T-helper 9 cell (primary cell): ENCODE data around the gene APEH.

ENCODE experiments used
- DNase-seq: peaks from one replicate; pipeline ENCODE4 v3.0.0-alpha.2; 2020

The APEH gene

DNA sequence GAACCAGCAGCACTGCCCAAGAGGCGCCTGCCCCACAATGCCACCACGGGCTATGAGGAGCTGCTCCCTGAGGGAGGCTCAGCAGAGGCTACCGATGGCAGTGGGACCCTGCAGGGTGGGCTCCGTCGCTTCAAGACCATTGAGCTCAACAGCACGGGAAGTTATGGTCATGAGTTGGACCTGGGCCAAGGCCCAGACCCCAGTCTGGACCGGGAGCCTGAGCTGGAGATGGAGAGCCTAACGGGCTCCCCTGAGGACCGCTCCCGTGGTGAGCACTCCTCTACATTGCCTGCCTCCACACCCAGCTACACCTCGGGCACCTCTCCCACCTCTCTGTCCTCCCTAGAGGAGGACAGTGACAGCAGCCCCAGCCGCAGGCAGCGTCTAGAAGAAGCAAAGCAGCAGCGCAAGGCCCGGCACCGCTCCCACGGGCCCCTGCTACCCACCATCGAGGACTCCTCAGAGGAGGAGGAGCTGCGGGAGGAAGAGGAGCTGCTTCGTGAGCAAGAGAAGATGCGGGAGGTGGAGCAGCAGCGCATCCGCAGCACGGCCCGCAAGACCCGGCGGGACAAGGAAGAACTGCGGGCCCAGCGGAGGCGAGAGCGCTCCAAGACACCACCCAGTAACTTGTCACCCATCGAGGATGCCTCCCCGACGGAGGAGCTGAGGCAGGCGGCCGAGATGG, 21.8 kb upstream of the APEH start:
- DNase-seq = no peak

DNA sequence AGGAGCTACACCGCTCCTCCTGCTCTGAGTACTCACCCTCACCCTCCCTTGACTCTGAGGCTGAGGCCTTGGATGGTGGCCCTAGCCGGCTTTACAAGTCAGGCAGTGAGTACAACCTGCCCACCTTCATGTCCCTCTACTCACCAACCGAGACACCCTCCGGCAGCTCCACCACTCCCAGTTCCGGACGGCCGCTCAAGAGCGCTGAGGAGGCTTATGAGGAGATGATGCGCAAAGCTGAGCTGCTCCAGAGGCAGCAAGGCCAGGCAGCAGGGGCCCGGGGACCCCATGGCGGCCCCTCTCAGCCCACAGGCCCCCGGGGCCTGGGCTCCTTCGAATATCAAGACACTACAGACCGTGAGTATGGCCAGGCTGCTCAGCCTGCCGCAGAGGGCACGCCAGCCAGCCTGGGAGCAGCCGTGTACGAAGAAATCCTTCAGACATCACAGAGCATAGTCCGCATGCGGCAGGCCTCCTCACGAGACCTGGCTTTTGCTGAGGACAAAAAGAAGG, 21.2 kb upstream of the APEH start:
- DNase-seq = no peak

DNA sequence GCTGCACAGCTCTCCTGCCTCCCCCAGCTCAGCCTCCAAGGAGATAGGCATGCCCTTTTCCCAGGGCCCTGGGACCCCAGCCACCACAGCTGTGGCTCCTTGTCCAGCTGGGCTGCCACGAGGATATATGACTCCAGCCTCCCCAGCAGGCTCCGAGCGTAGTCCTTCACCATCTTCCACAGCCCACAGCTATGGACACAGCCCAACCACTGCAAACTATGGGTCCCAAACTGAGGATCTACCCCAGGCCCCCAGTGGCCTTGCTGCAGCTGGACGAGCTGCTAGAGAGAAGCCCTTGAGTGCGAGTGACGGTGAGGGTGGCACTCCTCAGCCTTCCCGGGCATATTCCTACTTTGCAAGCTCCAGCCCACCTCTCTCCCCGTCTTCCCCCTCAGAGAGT, 20.5 kb upstream of the APEH start:
- DNase-seq = no peak

DNA sequence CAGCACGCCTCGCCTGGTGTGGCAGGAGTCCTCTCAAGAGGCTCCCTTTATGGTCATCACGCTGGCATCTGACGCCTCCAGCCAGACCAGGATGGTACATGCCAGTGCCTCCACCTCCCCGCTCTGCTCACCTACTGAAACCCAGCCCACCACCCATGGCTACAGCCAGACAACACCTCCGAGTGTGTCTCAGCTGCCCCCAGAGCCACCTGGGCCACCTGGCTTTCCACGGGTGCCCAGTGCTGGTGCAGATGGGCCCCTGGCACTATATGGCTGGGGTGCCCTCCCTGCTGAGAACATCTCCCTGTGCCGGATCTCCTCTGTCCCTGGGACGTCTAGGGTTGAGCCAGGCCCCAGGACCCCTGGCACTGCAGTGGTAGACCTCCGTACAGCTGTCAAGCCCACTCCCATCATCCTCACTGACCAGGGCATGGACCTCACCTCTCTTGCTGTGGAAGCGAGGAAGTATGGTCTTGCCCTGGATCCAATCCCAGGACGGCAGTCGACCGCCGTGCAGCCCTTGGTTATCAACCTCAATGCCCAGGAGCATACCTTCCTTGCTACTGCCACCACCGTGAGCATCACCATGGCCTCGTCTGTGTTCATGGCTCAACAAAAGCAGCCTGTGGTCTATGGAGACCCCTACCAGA, 19.9 kb upstream of the APEH start:
- DNase-seq = no peak

DNA sequence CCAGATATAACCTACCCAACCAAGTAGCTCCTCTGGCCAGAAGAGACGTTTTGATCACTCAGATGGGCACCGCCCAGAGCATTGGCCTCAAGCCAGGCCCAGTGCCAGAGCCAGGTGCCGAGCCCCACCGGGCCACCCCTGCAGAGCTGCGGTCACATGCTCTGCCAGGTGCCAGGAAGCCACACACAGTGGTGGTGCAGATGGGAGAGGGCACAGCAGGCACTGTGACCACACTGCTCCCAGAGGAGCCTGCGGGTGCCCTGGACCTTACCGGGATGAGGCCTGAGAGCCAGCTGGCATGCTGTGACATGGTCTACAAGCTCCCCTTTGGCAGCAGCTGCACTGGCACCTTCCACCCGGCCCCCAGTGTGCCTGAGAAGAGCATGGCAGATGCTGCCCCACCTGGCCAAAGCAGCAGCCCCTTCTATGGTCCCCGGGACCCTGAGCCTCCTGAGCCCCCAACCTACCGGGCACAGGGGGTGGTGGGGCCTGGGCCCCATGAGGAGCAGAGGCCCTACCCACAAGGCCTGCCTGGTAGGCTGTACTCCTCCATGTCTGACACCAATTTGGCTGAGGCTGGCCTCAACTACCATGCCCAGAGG, 19.1 kb upstream of the APEH start:
- DNase-seq = no peak

DNA sequence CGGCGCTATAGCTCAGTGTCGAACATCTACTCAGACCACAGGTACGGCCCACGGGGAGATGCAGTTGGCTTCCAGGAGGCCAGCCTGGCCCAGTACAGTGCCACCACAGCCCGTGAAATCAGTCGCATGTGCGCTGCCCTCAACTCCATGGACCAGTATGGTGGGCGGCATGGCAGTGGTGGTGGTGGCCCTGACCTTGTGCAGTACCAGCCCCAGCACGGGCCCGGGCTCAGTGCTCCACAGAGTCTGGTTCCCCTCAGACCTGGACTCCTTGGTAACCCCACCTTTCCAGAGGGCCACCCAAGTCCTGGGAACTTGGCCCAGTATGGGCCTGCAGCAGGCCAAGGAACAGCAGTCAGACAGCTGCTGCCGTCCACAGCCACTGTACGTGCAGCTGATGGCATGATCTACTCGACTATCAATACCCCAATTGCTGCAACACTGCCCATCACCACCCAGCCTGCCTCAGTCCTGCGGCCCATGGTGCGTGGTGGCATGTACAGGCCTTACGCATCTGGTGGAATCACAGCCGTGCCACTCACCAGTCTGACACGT, 18.3 kb upstream of the APEH start:
- DNase-seq = no peak

DNA sequence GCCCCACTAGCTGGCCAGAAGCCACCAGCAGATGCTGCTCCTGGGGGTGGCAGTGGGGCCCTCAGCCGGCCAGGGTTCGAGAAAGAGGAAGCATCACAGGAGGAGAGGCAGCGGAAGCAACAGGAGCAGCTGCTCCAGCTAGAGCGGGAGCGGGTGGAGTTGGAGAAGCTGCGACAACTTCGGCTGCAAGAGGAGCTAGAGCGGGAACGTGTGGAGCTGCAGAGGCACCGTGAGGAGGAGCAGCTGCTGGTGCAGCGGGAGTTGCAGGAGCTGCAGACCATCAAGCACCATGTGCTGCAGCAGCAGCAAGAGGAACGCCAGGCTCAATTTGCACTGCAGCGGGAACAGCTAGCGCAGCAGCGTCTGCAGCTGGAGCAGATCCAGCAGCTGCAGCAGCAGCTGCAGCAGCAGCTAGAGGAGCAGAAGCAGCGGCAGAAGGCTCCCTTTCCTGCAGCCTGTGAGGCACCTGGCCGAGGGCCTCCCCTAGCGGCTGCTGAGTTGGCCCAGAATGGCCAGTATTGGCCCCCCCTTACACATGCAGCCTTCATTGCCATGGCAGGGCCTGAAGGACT, 17.5 kb upstream of the APEH start:
- DNase-seq = no peak

DNA sequence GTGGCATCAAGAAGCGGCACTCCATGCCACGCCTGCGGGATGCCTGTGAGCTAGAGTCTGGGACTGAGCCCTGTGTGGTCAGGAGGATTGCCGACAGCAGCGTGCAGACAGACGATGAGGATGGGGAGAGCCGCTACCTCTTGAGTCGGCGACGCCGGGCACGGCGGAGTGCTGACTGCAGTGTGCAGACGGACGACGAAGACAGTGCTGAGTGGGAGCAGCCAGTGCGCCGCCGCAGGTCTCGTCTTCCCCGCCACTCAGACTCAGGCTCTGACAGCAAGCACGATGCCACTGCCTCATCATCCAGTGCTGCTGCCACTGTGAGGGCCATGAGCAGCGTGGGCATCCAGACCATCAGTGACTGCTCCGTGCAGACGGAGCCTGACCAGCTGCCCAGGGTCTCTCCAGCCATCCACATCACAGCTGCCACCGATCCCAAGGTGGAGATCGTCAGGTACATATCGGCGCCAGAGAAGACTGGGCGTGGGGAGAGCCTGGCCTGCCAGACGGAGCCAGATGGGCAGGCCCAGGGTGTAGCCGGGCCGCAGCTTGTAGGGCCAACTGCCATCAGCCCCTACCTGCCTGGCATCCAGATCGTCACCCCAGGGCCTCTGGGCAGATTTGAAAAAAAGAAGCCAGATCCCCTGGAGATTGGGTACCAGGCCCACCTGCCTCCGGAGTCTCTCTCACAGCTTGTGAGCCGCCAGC, 16.8 kb upstream of the APEH start:
- DNase-seq = no peak

DNA sequence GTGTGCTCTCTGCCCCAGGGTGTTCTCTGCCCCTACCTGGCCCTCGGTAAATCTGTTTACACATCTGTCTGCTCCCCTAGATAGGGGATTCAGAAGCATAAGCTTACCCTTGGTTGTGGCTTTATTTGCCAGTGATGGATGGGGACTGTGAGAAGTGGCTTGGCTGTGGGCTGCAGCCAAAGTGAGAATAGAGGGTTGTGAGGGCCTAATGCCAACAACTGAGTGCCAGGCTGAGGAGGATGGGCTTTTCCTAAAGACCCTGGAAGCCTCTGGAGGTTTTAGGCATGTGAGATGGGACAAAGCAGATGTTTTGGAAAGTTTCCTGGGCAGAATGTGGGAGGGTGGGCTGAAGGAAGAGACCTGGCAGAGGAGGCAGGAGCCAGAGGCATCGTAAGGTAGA, 15.4 kb upstream of the APEH start:
- no peak for DNase-seq

DNA sequence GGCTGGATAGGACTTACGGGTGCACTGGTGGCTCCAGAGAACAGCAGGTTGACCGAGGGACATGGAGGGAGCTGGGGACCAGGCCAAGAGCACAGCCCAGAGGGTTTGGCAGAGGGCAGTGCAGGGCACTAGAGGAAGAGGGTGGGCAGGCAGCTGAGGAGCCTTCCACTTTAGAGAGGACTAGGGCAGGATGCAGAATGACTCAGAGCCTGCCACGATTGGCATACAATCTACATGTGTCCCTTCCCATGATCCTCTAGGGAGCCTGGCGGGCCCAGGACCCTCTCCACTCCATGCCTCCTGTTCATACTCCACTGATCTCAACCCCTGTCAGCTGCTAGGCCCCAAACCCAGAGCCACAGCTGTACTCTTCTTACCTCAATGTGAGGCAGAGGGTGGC, 14.4 kb upstream of the APEH start:
- DNase-seq = no peak

DNA sequence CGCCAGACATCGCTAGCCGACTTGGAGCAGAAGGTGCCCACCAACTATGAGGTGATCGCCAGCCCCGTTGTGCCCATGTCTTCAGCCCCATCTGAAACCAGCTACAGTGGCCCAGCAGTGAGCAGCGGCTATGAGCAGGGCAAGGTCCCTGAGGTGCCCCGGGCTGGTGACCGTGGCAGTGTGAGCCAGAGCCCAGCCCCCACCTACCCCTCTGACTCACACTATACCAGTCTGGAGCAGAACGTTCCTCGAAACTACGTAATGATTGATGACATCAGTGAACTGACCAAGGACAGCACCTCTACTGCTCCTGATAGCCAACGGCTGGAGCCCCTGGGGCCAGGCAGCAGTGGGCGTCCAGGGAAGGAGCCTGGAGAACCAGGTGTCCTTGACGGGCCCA, 12.9 kb upstream of the APEH start:
- no peak for DNase-seq

DNA sequence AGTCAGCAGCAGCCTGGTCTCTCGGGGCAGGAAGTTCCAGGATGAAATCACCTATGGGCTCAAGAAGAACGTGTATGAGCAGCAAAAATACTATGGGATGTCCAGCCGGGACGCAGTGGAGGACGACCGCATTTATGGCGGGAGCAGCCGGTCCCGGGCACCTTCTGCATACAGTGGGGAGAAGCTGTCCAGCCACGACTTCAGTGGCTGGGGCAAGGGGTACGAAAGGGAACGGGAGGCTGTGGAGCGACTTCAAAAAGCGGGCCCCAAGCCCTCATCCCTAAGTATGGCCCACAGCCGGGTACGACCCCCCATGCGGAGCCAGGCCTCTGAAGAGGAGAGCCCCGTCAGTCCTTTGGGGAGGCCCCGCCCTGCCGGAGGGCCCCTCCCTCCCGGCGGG, 12.1 kb upstream of the APEH start:
- no peak for DNase-seq

DNA sequence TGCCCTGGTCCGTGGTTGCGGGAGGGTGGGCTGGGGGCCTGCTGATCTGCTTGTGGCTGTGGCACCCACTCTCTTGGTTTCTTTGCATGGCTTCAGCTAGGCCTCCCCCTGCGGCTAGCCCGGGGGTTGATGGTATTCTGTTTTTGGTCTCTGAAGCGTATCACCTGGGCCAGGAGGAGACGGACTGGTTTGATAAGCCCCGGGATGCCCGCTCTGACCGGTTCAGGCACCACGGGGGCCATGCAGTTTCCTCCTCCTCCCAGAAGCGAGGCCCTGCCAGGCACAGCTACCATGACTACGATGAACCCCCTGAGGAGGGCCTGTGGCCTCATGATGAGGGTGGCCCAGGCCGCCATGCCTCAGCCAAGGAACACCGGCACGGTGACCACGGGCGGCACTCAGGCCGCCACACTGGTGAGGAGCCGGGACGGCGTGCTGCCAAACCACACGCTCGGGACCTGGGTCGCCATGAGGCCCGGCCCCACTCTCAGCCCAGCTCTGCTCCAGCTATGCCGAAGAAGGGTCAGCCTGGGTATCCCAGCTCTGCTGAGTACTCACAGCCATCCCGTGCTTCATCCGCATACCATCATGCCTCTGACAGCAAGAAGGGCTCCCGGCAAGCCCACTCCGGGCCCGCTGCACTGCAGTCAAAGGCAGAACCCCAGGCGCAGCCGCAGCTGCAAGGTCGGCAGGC, 11.3 kb upstream of the APEH start:
- no peak for DNase-seq

DNA sequence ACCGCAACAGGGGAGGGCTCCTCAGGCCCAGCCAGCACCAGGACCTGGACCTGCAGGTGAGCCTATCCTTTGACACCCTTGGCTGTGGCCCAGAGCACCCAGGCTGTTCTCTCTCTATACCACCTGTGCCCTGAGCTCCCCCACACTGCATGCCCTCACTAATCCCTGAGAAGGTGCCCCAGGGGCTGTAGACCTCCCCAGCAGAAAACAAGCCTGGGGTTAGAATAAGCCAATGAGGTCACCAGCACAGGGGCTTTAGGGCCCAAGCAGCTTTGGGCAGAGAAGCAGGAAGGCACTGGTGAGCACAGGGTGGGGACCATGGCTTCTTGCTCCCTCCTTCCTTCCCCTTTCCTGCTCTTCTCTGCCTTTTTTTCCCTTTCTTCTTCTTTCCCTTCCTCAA, 10.3 kb upstream of the APEH start:
- DNase-seq = no peak

DNA sequence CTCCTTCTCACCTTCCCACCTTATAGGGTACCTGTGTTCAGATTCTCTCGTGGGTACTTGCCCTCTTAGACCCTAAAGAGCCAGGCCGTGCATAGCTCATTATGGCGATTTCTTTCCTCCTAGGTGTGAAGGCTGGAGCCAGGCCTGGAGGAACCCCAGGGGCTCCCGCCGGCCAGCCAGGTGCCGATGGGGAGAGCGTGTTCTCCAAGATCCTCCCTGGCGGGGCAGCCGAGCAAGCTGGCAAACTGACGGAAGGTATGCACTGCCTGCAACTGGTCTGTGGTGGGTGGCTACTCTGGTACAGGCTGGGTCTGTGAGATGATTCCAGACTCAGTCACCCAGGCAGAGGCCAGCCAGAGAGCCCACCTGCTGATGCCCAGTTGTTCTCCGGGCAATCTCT, 9.9 kb upstream of the APEH start:
- DNase-seq = no peak

DNA sequence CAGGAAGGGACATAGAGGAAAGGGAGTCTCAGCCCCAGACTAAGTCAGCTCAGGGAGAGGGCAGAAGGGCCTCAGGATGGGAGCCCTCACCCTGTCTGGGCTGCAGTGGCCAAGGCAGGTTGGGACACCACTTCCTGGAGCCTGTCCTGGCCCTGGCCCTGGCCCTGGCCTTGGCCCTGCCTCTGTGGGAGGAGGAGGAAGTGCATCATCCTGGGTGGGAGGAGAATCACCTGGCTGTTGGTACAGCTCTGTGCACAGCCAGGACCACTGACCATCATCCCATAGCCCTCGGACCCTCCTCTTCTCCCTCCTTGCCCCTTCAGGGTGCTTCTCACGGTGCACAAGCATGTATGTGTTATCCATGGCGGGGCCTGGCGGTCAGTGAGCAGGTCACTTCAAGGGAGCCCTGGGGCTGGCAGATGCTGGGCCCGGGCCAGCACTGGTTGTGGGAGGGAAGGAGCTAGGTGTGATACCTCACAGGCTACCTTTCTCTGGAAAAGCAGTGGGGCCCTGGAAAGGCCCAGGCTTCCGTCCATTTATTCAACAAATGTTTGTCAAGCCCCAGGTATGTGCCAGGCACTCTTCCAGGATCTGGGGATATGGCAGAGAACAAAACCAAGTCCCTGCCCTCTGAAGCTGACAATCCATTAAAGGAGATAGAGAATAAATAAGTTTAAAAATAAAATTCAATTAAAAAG, 8.2 kb upstream of the APEH start:
- DNase-seq = no peak

DNA sequence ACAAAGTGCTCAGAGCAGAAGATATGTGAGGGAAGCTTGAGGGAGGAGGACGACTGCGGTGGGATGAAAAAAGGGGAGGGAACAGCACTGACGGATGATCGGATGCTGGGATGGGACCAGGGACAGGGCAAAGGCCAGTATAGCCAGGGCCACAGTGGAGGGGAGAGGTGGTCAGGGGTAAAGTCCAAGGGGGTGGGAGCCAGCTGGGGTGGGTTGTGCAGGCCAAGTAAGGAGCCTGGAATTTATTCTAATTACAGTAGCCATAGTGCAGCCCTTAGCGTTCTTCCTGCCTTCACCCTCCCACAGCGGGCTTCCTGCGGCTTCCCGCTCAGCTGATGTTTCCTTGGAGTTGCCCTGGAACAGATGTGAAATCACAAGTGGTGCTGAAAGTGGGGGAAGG, 7.6 kb upstream of the APEH start:
- no peak for DNase-seq

DNA sequence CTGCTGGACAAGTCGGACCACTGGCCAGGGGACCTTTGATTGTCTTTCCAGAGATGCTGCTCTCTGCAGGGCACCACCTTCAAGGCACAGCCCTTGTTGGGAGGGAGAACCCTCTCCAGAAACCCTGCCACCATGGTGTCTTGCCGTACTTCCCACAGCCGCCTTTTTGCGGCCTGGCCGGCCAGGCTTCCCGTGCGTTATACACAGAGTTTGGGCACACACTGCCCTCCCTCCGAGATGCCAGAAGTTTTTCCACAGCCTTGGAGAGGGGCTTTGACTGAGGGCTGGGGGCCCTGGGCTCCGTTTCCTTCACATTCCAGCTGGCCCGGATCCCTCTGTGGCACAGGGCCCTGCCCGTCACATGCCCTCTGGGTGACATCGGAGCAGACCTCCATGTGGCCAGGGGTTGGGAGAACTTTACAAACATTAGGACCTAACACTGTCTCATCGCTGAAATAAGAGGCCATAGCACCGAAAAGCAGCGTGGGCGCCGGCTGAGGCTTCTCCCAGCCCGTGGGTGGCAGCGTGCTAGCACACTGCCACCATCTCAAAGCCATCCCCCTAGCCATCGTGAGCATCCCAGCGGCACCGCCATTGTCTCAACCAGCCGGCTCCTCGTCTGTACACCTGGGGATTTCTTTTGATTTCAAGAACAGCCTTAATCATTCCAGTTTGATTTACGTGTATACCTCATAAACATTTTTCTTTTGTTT, 6.3 kb upstream of the APEH start:
- DNase-seq = no peak

DNA sequence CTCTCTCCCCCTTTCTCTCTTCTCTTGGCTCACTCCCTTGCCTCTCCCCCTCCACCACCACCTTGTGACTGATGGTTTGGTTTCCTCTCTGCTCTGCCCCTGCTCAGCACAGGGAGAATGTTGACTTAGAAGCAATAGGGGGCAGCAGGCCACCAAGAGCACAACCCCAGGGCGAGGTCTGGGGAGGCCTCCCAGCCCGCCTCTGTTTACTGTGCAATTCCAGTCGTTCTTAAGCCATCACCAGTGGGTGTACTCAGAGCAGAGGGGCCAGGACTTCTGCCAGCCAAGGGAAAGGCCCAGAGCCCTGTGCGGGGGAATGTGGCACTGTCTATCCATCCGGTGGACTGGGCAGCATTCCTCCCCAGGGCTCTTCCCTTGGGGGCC, 5.7 kb upstream of the APEH start:
- DNase-seq = no peak

DNA sequence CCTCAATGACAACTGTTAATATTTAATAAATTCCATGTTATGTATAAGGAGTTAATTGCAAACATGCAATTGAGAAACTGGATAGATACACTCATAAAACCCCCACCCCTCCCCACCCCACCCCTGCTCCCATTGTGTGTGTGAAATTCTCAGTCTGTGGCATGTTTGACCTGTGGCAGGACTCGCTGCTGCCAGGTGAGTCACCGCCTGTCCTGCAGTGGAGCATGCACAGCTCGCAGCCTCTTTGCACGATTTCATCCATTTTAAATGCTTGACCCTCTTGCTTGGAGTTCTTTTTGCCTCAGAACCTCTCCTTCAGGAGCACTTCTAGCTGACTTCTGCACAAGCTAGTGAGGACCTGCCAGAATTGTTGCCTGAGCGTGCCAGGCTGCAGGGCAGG, 5.3 kb upstream of the APEH start:
- DNase-seq = no peak

DNA sequence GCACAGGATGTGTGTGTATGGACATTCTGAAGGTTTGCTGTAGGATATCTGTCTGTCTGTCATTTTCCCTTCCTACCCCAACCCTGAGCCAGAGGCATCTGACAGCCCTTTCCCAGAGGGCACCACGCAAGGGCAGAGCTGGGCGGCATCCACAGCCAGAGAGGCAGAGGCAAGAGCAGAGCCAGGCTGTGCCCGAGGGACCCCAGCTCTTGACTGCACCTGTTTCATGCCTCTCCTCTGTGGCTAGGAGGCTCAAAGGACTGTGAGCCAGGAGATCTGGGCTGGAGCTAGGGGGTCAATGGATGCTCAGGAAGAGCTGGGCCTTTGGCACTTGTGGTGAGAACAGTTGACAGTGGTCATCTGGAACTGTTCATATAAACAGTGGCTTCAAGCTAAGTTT, 4.8 kb upstream of the APEH start:
- DNase-seq = no peak
